ENCODE results near the gene SLC36A2.

- no peak for TF ChIP-seq POLR2A (IDR thresholded peaks at IDR 0.05; ENCODE audit: low read depth)
- no peak for TF ChIP-seq POLR2AphosphoS5 (IDR thresholded peaks at IDR 0.05)
Measured at GRCh38 chr5:151270599-151270998, 76.8 kb downstream of the SLC36A2 start.

Measured in esophagus muscularis mucosa (tissue), 2 donors.